NCI-H2227 (cell line): Measurements from ENCODE around the gene POMGNT1.

ENCODE experiments used
- DNase-seq: peaks from one replicate; lab custom pipeline; 2025; ENCODE audit not compliant: unreplicated experiment; lab: John Stamatoyannopoulos, UW

Gene POMGNT1

DNA sequence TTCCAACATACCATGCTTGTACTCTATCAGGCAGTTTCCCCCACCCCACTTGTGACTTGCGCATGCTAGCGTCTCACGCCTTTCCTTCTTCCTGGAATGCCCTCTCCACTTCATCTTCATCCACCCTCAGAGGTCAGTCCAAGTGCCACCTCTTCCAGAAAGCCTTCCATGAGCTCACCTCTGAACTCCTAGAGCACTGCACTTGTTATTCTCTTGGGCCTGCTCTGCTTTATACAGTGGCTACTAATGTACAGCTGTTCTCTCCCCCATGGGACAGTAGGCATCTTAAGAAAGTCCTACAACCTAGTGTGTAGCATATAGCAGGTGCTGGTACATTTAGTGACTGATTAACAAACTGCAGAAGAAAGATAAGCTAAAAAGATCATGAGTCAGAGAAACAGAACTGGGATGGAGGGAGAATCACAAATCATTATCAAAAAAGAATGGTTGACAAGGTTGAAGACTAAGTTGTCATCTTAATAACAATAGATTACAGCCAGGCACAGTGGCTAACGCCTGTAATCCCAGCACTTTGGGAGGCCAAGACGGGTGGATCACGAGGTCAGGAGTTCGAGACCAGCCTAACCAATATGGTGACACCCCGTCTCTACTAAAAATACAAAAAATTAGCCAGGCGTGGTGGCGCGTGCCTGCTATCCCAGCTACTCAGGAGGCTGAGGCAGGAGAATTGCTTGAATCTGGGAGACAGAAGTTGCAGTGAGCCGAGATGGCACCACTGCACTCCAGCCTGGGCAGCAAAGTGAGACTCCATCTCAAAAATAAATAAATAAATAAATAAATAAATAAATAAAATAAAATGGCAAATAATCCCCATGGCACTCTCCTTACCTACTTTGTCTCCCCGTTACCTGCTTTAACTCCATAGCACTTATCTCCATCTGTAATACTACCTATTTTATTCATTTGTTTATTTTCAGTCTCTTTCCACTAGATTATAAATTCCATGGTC, 39.6 kb downstream of the POMGNT1 start:
- no peak for DNase-seq

DNA sequence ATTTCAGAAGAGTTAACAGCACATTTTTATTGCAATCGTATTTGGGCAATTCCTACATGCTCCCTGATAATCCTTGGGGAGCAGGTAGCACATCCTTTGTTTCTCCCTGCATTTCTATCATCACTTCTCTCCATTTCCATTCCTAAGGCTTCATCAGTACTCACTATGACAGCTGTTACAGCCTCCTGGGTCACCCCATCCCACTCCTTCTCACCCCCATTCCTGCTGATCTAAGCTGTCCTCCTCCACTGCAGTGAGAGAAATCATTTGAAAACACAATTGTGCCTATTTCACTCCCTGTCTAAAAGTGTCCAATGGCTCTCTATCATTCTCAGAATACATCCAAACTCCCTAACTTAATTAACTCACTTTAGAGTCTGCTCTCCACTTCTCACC, 40.3 kb downstream of the POMGNT1 start:
- DNase-seq, result no peak

DNA sequence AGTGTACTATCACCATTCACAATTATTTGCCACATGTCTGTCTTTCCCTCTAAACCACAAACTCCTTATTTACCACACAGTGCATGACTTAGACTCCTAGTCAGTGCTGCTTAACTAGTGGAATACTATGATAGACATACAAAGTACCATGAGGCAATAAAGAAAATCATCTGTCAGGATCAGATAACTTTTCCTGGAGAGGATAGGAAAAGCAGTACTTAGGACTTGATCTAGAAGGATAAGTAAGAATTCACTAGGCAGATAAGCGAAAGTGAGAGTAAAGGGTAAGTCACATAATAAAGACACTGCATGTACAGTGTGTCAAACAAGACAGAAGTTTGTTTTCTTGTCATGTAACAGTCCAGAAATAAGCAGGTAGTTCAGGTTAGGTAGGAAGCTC, 44.5 kb downstream of the POMGNT1 start:
- DNase-seq, result no peak

DNA sequence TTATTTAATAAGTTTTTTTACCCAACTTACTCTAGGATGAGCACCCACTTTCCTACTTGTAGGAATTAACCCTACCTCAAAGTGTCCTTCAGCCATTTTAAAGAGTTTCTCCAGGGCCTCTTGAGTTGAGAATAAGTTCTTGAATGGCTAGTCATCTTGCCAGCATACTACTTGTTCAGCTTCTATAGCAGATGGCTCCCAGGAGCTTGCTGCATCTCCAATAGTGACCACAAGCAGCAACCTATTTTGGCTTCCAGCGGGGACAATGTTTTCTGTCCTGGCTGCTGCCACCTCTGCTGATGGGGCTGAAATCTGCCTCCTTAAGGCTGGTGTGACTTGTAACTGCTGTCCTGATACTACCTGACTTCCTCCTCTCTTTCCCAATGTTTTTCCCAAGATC, 45.0 kb downstream of the POMGNT1 start:
- DNase-seq, result no peak

DNA sequence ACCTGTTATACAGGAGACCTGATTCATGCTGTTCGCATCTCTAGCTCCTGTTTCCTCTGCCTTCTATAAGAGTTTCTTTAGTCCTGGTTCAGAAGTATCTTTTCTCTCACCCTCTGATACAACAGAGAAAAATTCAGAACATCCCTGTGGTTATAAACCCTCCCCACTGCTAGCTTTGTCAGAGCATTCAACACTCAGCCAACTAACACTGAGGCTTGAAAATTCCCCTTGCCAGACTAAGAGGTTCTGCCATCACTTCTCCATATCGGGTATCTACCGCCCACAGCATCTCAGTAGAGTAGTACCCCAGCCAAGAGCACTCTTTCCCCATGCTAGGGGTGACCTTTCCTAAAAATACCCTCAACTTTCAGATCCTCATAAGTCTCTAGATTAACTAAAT, 46.2 kb downstream of the POMGNT1 start:
- DNase-seq, result no peak

DNA sequence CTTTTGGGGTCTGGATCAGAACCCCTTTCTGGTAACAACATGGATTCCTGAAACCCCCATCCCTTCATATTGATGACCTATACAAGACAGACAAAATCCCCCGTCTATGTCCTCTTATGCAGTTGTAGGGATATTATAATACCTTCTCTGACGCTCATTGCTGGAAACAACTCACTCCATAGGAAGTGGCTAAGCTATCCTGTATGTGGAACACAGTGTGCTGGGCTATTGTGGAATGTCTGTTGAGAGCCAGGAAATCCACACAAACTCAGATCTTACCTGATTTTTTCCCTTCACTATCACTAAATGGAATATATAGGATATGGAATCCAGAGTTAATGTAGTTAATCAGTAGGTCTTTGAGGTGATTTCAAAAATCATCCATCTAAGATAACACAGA, 48.1 kb downstream of the POMGNT1 start:
- DNase-seq, result no peak

DNA sequence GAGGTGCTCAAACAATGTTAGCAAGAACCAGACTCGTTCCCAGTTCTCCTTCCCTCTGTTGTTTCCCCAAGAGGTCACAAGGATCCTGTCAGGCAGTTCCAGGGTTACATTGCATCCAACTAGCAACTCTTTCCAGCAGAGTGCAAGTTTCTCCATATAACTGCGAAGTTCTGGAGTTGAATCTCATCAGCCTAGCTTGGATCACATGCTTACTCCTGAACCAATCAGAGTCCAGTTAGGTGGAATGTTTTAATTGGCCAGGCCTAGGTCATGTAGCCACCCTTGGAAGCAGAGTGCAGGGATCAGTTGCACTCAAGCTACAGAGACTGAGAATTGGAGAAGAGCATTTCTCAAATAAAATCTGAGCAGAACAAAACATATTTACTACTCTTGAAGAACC, 49.9 kb downstream of the POMGNT1 start:
- DNase-seq, result no peak
